ENCODE measurements around the gene TNRC18. TPM values are rescaled to one million over a fixed set of nuclear protein-coding genes. Genes with fewer than 3 reads are reported as not detected.

The TNRC18 gene
- total and polyA plus RNA-seq, 2 experiments from 2014 or later: 3.7 to 51.8 TPM

GRCh38 chr7:5345171-5345570 is 78.5 kb downstream of the TNRC18 start:
- Histone ChIP-seq H3K9me3 (ENCODE audit: low read depth) (no peaks in the 10 kb centered on the region), H3F3A (ENCODE audit: insufficient read depth) (peaks cover under 1% of the 10 kb centered on the region; the same call in 1 of the 2 replicates), H3K27me3 (replicated peaks; ENCODE audit: insufficient read depth) (no peaks in the 10 kb centered on the region), H3K4me1 (ENCODE audit: insufficient read depth) (no peaks in the 10 kb centered on the region), H3K9ac (no peak overlapping the region), H2AFZ (no peak overlapping the region), H3K27ac (no peak overlapping the region), H3K9me2 (ENCODE audit: insufficient read depth) (no peaks in the 10 kb centered on the region), H3K79me2 (ENCODE audit: insufficient read depth) (peaks cover 91% of the 10 kb centered on the region), H3K4me2 (ENCODE audit: unreplicated experiment) (no peak overlapping the region), H4K20me1 (ENCODE audit: insufficient read depth) (no peaks in the 10 kb centered on the region), H3K4me3 (no peak overlapping the region), H3K36me3 (ENCODE audit: low read depth) (peaks cover 40% of the 10 kb centered on the region)
- in situ Hi-C loops (cut with MboI): no loop called here
- TF ChIP-seq EZH2phosphoT487 (IDR thresholded peaks at IDR 0.05; ENCODE audit: insufficient read depth, low read depth) (no peak), EZH2 (IDR thresholded peaks at IDR 0.05; ENCODE audit: insufficient read depth, poor library complexity, severe bottlenecking) (no peak)
- DNase-seq: no peak
- 96 to 100% methylated on average over 8 to 13 of the region's 13 CpGs for WGBS, 2 experiments (ENCODE audit: low coverage in 1 of 2, low lambda C conversion rate in 2 of 2, missing lambda C conversion rate in 2 of 2)

GRCh38 chr7:5344342-5344741 is 79.3 kb downstream of the TNRC18 start:
- Histone ChIP-seq H4K20me1 (ENCODE audit: insufficient read depth) (no peaks in the 10 kb centered on the region), H3K36me3 (ENCODE audit: low read depth) (peaks cover 45% of the 10 kb centered on the region), H3K9me3 (ENCODE audit: low read depth) (no peaks in the 10 kb centered on the region), H3K27ac (no peak overlapping the region), H2AFZ (no peak overlapping the region), H3K9ac (no peak overlapping the region), H3K27me3 (replicated peaks; ENCODE audit: insufficient read depth) (no peaks in the 10 kb centered on the region), H3K79me2 (ENCODE audit: insufficient read depth) (peaks cover 91% of the 10 kb centered on the region), H3K4me1 (ENCODE audit: insufficient read depth) (no peaks in the 10 kb centered on the region), H3F3A (ENCODE audit: insufficient read depth) (peaks cover 3% of the 10 kb centered on the region; the same call in 1 of the 2 replicates), H3K4me2 (ENCODE audit: unreplicated experiment) (no peak overlapping the region), H3K9me2 (ENCODE audit: insufficient read depth) (no peaks in the 10 kb centered on the region), H3K4me3 (no peak overlapping the region)
- no peak for DNase-seq
- in situ Hi-C loops (cut with MboI): no loop called here
- TF ChIP-seq EZH2phosphoT487 (IDR thresholded peaks at IDR 0.05; ENCODE audit: insufficient read depth, low read depth) (no peak), EZH2 (IDR thresholded peaks at IDR 0.05; ENCODE audit: insufficient read depth, poor library complexity, severe bottlenecking) (no peak)
- 79 to 92% methylated on average over 3 to 4 of the region's 4 CpGs for WGBS, 2 experiments (ENCODE audit: low coverage in 1 of 2, low lambda C conversion rate in 2 of 2, missing lambda C conversion rate in 2 of 2)

- Histone ChIP-seq H3F3A (ENCODE audit: insufficient read depth) (peaks cover 3% of the 10 kb centered on the region; the same call in 1 of the 2 replicates), H2AFZ (no peak overlapping the region), H3K27ac (no peak overlapping the region), H3K79me2 (ENCODE audit: insufficient read depth) (peaks cover 91% of the 10 kb centered on the region), H3K9me3 (ENCODE audit: low read depth) (no peaks in the 10 kb centered on the region), H3K27me3 (replicated peaks; ENCODE audit: insufficient read depth) (no peaks in the 10 kb centered on the region), H4K20me1 (ENCODE audit: insufficient read depth) (no peaks in the 10 kb centered on the region), H3K4me3 (no peak overlapping the region), H3K36me3 (ENCODE audit: low read depth) (peaks cover 50% of the 10 kb centered on the region), H3K9ac (no peak overlapping the region), H3K4me1 (ENCODE audit: insufficient read depth) (no peaks in the 10 kb centered on the region), H3K4me2 (ENCODE audit: unreplicated experiment) (no peak overlapping the region), H3K9me2 (ENCODE audit: insufficient read depth) (no peaks in the 10 kb centered on the region)
- in situ Hi-C loops (cut with MboI): no loop called here
- WGBS, 2 experiments (ENCODE audit: low coverage in 1 of 2, low lambda C conversion rate in 2 of 2, missing lambda C conversion rate in 2 of 2): 91 to 100% methylated on average over 2 of the region's 2 CpGs
- TF ChIP-seq EZH2 (IDR thresholded peaks at IDR 0.05; ENCODE audit: insufficient read depth, poor library complexity, severe bottlenecking) (no peak), EZH2phosphoT487 (IDR thresholded peaks at IDR 0.05; ENCODE audit: insufficient read depth, low read depth) (no peak)
- no peak for DNase-seq
These were observed 79.8 kb downstream of the TNRC18 start for GRCh38 chr7:5343884-5344283.

- peaks cover 93% of the 10 kb centered on the region for H3K79me2 ChIP-seq (ENCODE audit: insufficient read depth)
- H3K4me3 ChIP-seq: no peak overlapping the region
- DNase-seq: no peak
- H4K20me1 ChIP-seq (ENCODE audit: insufficient read depth): no peaks in the 10 kb centered on the region
- in situ Hi-C loops (cut with MboI): no loop called here
- H3K4me2 ChIP-seq (ENCODE audit: unreplicated experiment): no peak overlapping the region
- H3K4me1 ChIP-seq (ENCODE audit: insufficient read depth): no peaks in the 10 kb centered on the region
- no peaks in the 10 kb centered on the region for H3K9me2 ChIP-seq (ENCODE audit: insufficient read depth)
- peaks cover 3% of the 10 kb centered on the region; the same call in 1 of the 2 replicates for H3F3A ChIP-seq (ENCODE audit: insufficient read depth)
- WGBS, 2 experiments (ENCODE audit: low coverage in 1 of 2, low lambda C conversion rate in 2 of 2, missing lambda C conversion rate in 2 of 2): 96 to 99% methylated on average over 6 of the region's 6 CpGs
- H3K27ac ChIP-seq: no peak overlapping the region
- no peaks in the 10 kb centered on the region for H3K27me3 ChIP-seq (replicated peaks; ENCODE audit: insufficient read depth)
- H3K9ac ChIP-seq: no peak overlapping the region
- no peaks in the 10 kb centered on the region for H3K9me3 ChIP-seq (ENCODE audit: low read depth)
- peaks cover 56% of the 10 kb centered on the region for H3K36me3 ChIP-seq (ENCODE audit: low read depth)
- no peak overlapping the region for H2AFZ ChIP-seq
- TF ChIP-seq EZH2 (IDR thresholded peaks at IDR 0.05; ENCODE audit: insufficient read depth, poor library complexity, severe bottlenecking): no peak
- TF ChIP-seq EZH2phosphoT487 (IDR thresholded peaks at IDR 0.05; ENCODE audit: insufficient read depth, low read depth): no peak
These were observed 81.0 kb downstream of the TNRC18 start for GRCh38 chr7:5342631-5343030.

- Histone ChIP-seq H3K4me1 (ENCODE audit: insufficient read depth) (no peaks in the 10 kb centered on the region), H3K4me2 (ENCODE audit: unreplicated experiment) (no peak overlapping the region), H4K20me1 (ENCODE audit: insufficient read depth) (no peaks in the 10 kb centered on the region; the same call in 1 of the 2 replicates), H3F3A (ENCODE audit: insufficient read depth) (peaks cover 3% of the 10 kb centered on the region; the same call in 1 of the 2 replicates), H3K9me2 (ENCODE audit: insufficient read depth) (no peaks in the 10 kb centered on the region), H3K9me3 (ENCODE audit: low read depth) (no peaks in the 10 kb centered on the region), H3K79me2 (ENCODE audit: insufficient read depth) (peaks cover 97% of the 10 kb centered on the region), H3K9ac (no peak overlapping the region), H2AFZ (no peak overlapping the region), H3K27ac (no peak overlapping the region), H3K36me3 (ENCODE audit: low read depth) (peaks cover 76% of the 10 kb centered on the region), H3K27me3 (replicated peaks; ENCODE audit: insufficient read depth) (no peaks in the 10 kb centered on the region), H3K4me3 (no peak overlapping the region)
- in situ Hi-C loops (cut with MboI): no loop called here
- no peak for DNase-seq
- WGBS, 2 experiments (ENCODE audit: low coverage in 1 of 2, low lambda C conversion rate in 2 of 2, missing lambda C conversion rate in 2 of 2): 61 to 62% methylated on average over 2 of the region's 2 CpGs
- no peak for TF ChIP-seq EZH2phosphoT487 (IDR thresholded peaks at IDR 0.05; ENCODE audit: insufficient read depth, low read depth)
- no peak for TF ChIP-seq EZH2 (IDR thresholded peaks at IDR 0.05; ENCODE audit: insufficient read depth, poor library complexity, severe bottlenecking)
These were observed 83.7 kb downstream of the TNRC18 start for GRCh38 chr7:5339955-5340354.

Data from GM23248 (cell line).